HG03064 (cell line): ENCODE data around the gene ZNF678.
"Not testable (repeated sequence)": the region's sequence is repeated elsewhere in the genome, so short reads cannot be mapped to it uniquely, and the experiment has no call there.

Experiments
- ATAC-seq: cut with Tn5 transposase; IDR thresholded peaks from one replicate; pipeline ENCODE4 v1.9.1; 2021; ENCODE audit warnings: low read depth; ENCODE audit not compliant: unreplicated experiment

ZNF678 gene

GRCh38 chr1:227549892-227550291 lies 13.5 kb upstream of the ZNF678 start:
- no peak for ATAC-seq

GRCh38 chr1:227551881-227552280 lies 11.5 kb upstream of the ZNF678 start:
- ATAC-seq: not testable (repeated sequence)

GRCh38 chr1:227556288-227556687 lies 7.1 kb upstream of the ZNF678 start:
- ATAC-seq: no peak

GRCh38 chr1:227557962-227558725 lies 5.2 kb upstream of the ZNF678 start:
- no peak for ATAC-seq

- ATAC-seq: no peak
Measured at GRCh38 chr1:227558732-227559262, 4.6 kb upstream of the ZNF678 start.

GRCh38 chr1:227559499-227559898 lies 3.9 kb upstream of the ZNF678 start:
- no peak for ATAC-seq

- no peak for ATAC-seq
Measured at GRCh38 chr1:227559926-227560325, 3.4 kb upstream of the ZNF678 start.

- ATAC-seq: no peak
Measured at GRCh38 chr1:227560393-227561173, 2.8 kb upstream of the ZNF678 start.

GRCh38 chr1:227561241-227561907 lies 2.0 kb upstream of the ZNF678 start:
- ATAC-seq: no peak

- no peak for ATAC-seq
Measured at GRCh38 chr1:227562037-227562436, 1.3 kb upstream of the ZNF678 start.

GRCh38 chr1:227562933-227563323 lies 428 bp upstream of the ZNF678 start:
- no peak for ATAC-seq

GRCh38 chr1:227567256-227567655 lies 3.9 kb downstream of the ZNF678 start:
- no peak for ATAC-seq

GRCh38 chr1:227568593-227568992 lies 5.2 kb downstream of the ZNF678 start:
- ATAC-seq: no peak

GRCh38 chr1:227572752-227573151 lies 9.4 kb downstream of the ZNF678 start:
- ATAC-seq: no peak

GRCh38 chr1:227574926-227575325 lies 11.6 kb downstream of the ZNF678 start:
- no peak for ATAC-seq

GRCh38 chr1:227576189-227576588 lies 12.8 kb downstream of the ZNF678 start:
- ATAC-seq: no peak

- ATAC-seq: no peak
Measured at GRCh38 chr1:227577500-227577899, 14.1 kb downstream of the ZNF678 start.

GRCh38 chr1:227583354-227583753 lies 20.0 kb downstream of the ZNF678 start:
- ATAC-seq: no peak

- ATAC-seq: no peak
Measured at GRCh38 chr1:227586733-227587132, 23.4 kb downstream of the ZNF678 start.

GRCh38 chr1:227587968-227588367 lies 24.6 kb downstream of the ZNF678 start:
- ATAC-seq: no peak

- not testable (repeated sequence) for ATAC-seq
Measured at GRCh38 chr1:227588769-227589168, 25.4 kb downstream of the ZNF678 start.
